NCI-H82 treated with DMSO at 0.1 percent for 48 hours (cell line): Measurements from ENCODE around the gene HAUS3.
"Not testable (repeated sequence)": the region's sequence is repeated elsewhere in the genome, so short reads cannot be mapped to it uniquely, and the experiment has no call there.

Experiments used
- DNase-seq: peaks from one replicate; lab custom pipeline; 2025; ENCODE audit not compliant: unreplicated experiment; lab: John Stamatoyannopoulos, UW

HAUS3 gene

DNA sequence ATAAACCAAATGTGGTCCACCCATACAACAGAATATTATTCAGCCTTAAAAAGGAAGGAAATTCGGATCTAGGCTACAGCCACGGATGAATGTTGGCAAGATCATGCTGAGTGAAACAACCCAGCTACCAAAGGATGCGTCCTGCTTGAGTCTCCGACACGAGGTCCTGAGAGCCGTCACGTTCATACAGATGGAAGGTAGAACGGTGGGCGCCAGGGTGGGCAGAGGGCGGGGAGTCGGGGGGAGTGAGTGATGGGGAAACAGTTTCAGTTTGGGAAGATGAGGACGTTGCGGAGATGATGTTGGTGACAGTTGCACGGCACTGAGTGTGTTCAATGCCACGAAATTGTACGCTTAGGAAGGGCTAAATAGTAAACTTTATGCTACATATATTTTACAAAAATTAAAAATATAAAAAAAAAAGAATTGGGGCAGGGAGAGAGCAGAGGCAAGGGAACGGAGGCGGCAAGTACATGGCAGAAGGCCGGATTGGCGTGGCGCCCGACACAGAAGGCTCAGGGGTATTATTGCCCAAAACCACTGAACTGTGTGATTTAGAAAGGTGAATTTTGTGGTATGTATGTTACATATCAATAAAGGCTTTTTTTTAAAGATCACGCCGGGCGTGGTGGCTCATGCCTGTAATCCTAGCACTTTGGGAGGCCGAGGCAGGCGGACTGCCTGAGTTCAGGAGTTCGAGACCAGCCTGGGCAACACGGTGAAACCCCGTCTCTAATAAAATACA, 34.8 kb upstream of the HAUS3 start:
- DNase-seq: no peak

DNA sequence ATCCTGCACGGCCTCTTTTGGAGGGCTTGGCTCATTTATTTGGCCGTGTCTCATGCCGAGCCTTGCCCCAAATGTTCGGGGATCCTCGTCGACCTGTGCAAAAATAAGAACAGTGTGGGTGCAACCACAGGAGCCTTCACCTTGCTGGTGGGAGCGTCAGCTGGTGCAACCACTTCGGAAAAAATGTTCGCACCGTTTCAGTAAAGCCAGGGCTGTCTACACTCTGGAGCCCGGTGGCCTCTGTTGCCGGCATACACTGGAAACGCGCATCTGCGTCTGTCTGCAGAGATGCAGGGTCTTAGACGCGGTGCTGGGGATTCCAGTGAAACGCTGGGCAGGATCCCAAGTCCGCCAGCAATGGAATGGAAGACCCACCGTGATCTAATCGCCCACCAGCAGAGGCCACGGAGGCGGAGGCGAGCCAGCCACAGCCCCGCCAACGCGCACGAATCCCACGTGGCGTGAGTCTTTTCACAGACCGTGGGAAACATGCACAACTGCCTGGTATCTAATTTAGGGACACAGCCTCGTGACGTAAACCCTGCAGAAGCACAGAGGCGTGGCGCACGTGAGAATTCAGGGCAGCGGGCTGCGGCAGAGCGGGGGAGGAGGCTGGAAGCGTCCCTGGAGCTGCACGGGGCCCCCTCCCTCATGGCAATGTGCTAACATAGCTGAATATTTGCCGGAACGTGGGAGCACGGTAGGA, 33.8 kb upstream of the HAUS3 start:
- DNase-seq: no peak

DNA sequence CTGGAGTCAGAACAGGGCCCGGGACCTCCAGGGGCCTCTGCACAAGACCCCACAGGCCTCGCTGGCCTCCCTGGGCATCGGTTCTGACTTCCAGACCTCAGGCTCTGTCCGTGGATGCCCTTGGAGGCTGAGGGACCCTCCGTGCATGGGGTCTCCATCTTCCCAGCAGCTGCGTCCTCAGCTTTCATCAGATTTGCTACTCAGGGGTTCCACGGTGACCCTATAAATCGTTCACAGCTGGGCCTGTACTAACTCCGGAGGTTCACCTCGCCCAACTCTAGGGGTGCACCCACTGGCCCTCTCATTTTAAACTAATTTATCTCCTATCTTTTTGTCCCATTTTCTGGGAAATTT, 33.1 kb upstream of the HAUS3 start:
- DNase-seq: not testable (repeated sequence)

DNA sequence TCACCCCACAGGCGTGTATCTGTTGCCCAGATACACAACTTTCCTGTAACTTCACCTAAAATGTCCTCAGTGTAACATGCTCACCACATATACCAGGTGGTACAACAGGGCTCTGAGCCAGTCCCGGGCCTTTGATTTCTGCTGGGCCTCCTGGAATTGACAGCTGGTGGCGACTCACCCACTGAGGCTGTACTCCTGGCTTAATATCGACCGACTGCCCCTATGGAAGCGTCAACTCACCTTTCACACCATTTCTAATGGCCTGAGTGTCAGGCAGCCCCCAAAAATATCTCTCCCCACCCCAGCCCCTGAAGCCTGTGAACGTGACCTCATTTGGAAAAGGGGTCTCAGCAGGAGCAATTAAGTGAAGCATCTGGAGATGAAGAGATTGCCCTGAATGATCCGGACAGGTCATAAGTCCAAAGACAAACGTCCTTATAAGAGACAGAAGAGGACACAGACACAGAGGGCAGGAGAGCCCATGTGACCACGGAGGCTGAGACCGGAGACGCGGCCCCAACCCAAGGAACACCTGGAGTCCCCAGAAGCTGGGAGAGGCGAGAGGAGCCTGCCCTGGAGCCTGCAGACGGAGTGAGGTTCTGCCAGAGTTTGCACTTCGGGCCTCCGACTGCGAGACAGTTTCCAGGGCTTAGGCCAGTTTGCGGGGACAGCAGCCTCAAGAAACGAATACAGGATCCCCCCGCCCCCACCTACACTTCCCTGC, 32.6 kb upstream of the HAUS3 start:
- DNase-seq: no peak

DNA sequence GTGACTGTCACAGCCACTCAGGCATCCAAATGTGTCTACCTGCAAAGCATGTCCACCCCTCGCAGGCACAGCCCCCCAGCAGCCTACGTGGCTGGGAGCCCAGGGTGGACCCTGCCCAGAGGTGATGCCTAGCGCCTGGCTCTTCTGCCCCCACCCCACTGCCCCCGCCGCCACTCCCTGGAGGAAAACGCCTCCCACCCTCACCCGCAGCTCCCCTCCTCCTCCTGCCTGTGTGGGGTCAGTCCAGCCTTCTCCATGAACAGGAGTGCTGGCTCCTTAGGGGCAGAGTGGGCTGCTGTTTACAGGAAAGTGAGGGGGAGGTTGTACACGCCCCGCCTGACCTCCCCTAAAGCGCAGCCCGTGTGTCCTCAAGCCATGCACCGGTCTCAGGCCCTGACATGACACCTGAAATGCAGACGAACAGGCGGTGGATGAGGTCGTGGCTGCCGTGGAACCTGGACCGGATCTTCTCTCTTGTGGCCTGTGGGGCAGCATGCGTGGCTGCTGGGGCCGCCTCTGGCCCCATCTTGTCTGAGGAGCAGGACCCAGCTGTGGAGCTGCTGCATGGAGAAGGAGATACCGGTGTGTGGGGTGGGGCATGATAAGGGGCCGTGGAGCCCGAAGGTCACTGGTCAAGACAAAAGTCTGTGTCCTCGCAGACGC, 31.9 kb upstream of the HAUS3 start:
- DNase-seq: no peak

DNA sequence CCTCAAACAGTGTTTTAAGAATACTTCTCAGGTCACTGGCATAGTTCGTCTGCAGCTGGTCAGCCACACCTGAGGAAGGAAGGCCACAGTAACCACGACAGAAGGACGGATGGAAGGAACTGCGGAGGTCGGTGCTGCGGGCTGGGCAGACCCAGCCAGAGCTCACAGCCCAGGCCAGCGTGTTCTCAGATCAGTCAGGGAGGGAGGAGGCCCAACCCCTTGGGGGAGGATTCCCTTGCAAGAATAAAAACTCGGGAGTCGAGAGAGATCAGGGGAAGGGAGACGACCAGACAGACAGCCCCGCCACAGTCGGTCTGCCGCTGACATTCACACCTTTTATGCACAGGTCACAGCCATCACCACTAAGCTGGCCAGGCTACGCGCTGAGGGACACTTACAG, 31.3 kb upstream of the HAUS3 start:
- DNase-seq: no peak

DNA sequence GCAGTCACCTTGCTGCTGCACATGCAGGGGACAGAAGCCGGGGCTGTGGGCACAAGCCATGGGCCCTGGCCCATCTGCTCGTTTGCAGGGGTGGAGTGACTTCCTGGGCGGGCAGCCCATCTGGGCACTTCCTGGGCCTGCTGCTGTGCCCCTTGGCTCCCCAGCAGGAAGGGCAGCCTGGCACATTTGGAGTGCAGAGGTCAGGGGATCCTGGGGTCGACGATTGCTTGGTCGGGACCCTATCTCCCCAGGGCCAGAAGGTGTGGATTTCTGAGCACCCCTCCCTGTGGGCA, 30.9 kb upstream of the HAUS3 start:
- DNase-seq: no peak

DNA sequence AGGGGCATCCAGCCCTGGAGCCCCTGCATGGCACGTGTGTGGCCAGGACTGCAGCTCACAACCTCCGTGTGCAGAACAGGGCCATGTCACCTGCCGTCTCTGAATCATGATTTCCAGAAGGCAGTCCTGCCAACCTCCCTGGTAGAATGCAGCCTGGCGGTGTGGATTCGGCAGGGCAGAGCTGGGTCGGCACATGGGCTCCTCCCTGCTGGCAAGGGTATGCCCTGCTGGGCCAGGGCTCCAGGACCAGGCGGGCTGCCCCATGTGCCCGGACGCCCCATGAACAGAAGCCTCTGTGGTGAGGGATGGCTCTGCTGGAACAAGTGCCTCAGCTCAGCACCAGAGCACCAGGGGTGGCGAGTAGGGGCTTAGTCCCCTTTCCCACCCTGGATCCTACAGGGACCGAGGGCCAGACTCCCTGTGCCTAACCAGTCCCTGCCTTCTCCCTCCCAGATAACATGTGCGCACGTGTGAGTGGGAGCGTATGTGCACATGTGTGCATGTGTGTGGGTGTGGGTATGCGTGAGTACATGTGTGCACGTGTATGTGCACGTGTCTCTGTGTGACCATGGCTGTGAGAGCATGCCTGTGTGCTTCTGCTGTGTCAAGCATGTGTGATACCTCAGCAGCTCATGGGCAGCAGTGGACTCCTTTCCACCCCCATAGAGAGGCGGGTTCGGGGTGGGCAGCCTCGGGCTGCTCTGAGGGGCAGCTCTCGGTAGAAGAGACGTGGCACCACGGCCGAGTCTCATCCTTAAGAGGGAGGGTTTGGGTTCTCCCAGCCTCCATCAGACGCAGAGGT, 30.3 kb upstream of the HAUS3 start:
- DNase-seq: no peak

DNA sequence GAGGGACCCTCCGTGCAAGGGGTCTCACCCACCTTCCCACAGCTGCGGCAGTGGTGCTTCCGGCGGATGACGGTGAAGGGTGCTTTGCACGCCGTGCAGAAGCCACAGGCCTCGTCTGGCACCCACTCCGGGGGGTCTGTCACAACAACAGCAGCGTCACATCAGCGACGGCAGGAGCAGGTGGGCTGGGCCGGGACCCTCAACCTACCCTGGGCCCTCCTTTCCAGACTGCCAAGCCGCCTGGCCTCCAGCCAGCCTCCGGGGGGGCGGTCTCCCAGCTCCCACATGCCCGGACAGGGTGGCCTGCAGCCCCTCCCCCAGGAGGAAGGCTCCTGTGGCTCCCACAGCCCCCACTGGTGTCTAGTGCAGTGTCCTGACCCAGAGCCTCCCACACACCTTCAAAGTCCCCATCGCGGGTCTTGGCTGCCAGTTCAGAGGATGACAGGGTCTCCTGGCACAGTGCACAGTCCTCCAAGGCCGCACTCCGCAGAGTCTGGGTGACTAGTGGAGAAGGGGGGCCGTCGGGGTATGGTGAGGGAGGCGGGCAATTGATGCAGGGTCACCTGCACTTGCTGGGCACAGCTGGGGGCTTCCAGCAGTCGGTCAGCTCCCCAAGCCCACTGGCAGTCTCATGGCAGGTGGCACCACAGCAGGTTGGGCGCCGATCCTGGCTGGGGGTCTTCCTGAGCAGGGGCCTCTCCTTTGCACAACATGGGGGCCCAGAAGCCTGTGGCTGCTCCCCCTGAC, 29.5 kb upstream of the HAUS3 start:
- no peak for DNase-seq

DNA sequence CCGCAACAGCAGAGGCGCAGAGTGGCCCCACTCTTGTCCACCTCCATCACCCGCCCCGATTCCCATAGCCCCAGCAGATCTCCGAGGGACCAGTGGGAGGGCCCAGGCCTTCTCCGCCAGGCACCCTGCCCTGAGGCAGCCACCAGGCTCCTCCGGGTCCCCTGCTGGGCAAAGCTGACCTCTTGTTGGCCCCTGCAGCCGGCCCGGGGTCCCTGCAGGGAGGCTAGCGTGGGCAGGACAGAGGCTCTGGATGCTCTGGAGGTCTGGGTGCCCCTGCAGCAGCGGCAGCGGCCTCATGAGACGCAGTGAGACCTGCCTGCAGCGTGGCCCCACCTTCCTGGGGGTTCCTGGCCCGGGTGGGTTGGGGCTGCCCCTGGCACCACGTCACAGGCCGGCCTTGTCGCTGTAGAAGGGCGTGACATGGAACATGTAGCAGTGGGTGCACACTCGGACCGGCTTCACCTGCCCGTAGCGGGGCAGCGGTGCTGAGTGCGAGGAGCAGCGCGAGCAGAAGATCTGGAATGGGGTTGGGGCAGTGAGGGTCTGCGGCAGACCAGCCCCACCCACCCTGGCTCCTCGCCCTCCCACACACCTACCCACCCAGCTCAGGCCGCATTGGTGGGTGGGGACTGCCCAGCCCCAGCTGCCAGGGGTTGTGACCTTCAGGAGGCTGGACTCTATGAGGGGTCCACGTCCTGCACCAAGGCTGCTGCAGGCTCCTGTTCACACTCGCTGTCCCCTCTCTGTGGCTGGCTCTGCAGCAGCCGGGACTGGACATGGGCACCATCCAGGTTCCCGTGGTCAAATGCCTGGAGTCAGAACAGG, 28.6 kb upstream of the HAUS3 start:
- no peak for DNase-seq

DNA sequence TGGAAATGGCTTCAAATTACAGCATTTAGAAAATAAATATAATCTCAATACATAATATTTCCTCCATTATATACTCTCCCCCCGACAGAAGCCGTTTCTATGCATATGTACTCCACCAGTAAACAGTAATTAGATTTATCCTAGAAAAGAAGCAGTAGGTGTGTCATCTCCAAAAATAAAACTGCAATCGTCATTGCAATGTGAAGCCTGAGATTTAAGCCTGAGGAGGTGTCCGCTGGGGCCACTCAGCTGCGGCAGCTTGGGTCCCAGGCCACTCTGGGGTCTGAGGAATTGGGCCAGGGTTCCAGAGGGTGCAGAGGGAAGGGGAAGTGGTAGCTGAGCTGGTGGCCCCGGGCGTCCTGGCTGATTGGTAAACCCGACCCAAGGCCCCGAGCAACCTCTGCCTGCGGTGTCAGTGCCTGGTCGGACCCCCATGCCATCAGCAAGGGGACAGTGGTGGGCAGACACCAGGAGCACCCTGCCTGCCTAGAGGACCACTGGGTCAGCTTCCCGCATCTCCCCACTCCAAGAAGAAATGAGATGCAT, 27.8 kb upstream of the HAUS3 start:
- no peak for DNase-seq

DNA sequence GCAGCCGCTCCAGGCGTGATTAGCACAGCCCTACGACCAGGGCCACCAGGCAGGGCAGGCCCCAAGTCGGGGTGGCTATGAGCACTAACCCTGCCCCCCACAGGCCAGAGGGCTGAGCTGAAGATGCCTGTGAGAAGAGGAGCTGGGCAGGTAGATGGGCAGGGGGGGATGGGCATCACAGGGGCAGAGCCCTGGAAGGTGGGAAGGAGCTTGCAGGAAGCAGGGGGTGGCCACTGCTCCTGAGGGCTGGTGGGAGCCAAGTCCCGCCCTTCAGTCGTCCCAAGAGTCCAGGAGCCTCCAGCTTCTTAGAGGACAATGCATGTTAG, 27.2 kb upstream of the HAUS3 start:
- DNase-seq: no peak

DNA sequence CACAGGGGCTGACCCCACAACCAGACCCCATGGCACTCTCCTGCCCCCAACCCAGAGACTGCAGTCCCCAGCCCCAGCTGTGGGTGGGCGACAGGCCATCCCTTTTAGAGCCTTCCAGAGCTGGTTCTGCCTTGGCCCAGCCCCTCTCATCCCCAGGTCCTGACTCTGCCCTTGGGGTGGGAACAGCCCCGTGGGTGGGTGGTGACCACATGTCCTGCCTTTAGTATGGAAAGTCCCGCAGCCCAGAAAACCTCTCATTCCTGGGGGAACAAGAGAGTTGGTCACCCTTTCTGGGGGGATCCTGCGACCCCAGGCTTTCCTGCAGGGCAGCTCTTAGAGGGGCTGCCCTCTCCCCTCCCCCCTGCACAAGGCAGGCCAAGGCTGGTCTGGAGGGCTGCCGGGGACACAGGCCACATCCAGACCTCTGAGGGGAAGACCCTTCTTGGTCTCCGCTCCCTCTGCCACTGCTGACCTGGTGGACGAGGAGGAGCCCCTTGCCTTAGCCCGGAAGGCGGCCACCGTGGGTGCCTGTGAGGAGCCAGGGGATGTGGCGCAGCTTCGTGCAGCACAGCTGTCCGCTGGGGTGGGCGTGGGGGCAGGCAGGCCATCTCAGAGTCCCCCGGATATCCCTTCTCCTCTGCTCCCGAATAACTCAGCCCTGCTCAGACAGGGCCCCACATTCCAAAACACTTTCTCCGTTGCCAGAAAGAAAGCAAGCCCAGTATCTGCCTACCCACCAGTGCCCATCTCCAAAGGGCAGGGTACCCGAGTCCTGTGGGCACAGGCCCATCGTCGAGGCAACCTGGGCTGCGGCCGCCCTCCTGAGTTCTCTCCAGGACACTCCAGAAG, 26.7 kb upstream of the HAUS3 start:
- DNase-seq: no peak

DNA sequence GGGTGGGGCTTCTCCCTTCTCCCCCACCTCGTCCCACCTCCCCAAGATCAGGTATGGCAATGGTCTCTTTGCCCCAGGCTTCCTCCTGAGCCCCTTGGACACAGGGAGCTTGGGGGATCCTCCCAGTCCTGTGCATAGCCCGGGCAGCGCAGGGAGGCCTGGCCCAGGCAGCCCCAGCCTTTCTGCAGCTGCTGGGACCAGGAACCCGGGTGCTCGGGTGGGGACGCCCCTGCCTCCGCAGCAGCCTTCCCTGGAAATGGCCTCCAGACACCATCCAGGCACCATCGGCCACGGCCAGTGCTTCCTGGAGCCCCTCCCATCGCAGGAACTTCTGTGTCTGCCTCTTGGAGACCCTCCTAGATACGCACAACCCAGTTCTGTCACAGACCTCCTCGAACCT, 25.9 kb upstream of the HAUS3 start:
- DNase-seq: no peak

DNA sequence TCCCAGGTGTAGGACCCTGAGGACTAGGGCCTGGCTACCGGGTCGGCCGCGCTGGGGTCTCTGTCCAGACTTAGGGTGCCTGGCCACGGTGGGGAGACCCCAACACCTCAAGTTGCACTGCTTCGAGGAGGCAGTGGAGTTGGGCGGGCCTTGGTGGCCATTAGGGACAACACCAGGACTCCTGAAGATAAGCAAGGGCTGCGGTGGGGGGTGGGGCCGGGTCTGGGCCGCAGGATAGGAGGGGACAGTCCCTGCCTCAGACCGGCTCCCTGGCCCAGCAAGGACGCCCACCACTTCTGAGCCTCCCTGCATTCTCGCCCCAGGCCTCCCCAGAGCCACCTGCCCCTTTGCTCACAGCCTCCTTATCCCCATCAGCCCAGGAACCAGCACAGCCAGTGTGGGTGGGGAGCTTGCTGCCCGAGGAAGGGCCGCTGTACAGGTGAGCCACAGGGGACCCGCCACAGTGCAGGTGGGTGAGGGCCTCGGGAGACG, 25.4 kb upstream of the HAUS3 start:
- no peak for DNase-seq

DNA sequence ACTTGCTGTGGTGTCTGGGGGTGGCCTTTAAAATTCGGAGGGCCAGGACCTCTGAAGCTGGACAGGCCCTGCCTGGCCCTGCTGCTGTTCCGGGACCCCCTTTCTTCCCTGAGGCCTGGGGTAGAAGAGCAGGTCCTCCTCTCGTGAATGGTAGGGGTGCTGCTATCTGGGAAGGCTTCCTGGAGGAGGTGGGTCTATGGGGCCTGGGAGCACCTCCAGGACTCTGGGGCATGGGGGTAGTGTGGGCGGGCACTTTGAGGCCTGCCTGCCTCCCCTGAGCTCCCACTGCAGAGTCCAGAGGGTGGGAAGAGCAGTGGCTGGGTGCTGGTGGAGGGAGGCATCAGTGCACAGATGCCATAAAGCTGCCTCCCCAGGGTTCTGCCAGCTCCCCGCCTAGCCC, 24.9 kb upstream of the HAUS3 start:
- DNase-seq: no peak

DNA sequence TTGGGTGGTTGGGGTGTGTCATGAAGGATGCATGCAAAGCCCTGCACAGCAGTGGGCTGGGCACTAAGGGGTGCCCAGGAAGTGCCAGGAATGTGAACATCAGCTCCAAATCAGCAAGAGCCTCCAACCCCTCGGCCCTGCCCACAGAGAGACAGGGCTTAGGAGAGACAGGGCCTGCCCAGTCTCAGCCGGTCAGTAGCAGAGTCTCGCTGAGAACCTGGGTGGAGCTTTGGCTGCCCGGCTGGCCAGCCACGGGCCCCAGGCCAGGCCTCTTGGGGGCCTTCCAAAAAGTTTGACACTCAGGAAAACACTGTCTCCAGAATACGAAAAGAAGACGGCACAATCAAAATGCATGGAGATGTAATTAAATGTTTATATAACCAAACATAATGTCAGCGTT, 24.3 kb upstream of the HAUS3 start:
- no peak for DNase-seq
